GM12873 (cell line): ENCODE measurements around the gene CORIN.

Source experiments
- CTCF ChIP-seq: IDR thresholded peaks from 2 replicates; pipeline ENCODE4 v1.5.1; 2012; ENCODE audit warnings: low read depth, mild to moderate bottlenecking, moderate library complexity, low read length, control low read depth; ENCODE audit not compliant: insufficient read depth; ENCODE audit errors: missing control alignments

The CORIN gene

GRCh38 chr4:47747846-47748494 lies 89.9 kb downstream of the CORIN start:
- no peak for TF ChIP-seq CTCF

- TF ChIP-seq CTCF, result no peak
Observed at GRCh38 chr4:47747211-47747610, 90.7 kb downstream of the CORIN start.

DNA sequence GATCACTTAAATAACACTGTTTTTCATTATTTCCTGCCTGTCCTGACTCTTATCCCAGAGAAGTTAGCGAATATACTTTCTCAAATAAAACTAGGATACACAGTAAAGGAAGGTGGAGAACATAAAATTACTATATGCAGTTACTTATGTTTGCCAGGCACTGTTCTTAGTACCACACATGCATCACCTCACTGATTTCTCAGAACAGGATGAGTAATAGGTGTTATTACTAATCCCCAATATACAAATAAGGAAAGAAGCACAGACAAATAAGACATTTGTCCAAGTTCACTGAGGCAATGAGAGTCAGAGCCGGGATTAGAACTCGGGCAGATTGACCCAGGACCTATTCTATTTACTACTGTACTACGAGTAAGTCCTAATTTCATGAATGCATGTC lies 91.7 kb downstream of the CORIN start:
- TF ChIP-seq CTCF, result no peak

GRCh38 chr4:47744843-47745382 lies 93.0 kb downstream of the CORIN start:
- no peak for TF ChIP-seq CTCF

- TF ChIP-seq CTCF, result no peak
Observed at GRCh38 chr4:47744253-47744652, 93.6 kb downstream of the CORIN start.

DNA sequence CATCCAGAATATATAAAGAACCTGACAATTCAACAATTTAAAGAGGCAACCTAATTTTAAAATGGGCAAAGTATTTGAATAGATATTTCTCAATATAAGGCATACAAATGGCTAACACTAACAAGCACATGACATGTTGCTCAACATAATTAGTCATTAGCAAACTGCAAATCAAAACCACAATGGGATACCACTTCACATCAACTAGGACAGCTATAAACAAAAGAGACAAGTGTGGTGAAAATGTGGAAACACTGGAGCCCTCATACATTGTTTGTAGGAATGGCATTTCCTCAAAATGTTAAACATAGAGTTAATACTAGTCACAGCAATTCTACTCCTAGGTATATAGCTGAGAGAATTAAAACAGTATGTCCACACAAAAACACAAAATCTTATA lies 96.7 kb downstream of the CORIN start:
- no peak for TF ChIP-seq CTCF

DNA sequence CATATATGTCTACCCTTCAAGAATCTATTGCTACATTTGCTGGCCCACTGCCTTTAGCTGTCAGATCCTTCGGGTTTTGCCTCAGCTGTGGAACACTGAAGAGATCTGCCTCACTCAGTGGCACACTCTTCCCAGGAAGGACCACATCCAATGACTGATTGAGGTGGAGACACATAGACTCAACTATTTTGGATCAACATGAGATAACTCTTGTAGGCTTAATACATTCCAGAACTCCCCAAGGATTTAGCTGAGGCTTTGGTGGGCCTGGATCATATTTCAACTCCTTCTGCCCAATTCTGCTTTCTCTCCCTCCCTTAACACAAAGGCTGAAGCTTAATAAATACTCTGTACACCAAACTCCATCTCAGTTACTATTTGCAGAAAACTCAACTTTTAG lies 100.5 kb downstream of the CORIN start:
- no peak for TF ChIP-seq CTCF
